Prostate gland (tissue), 2 donors: ENCODE results near the gene FOXP2. TPM values are rescaled to one million over a fixed set of nuclear protein-coding genes. Genes with fewer than 3 reads are reported as not detected.
"Not testable (repeated sequence)": the region's sequence is repeated elsewhere in the genome, so short reads cannot be mapped to it uniquely, and the experiment has no call there.

ENCODE experiments used
- DNase-seq: peaks from one replicate; pipeline ENCODE4 v3.0.0-alpha.2; 2019; ENCODE audit warnings: low spot score
- H3K27ac ChIP-seq, 2 donors: fragments of 200-600 bp; sonication (generic); 2 replicates each; pipeline ENCODE4 v1.5.1; 2017 to 2019
- H3K27me3 ChIP-seq: fragments of 200-600 bp; sonication (generic); replicated peaks from 2 replicates; pipeline ENCODE4 v1.5.1; 2019; ENCODE audit not compliant: insufficient read depth
- H3K36me3 ChIP-seq, 2 donors: fragments of 200-600 bp; sonication (generic); 1 replicate in 1 of 2; 2 replicates in 1 of 2; pipeline versions ENCODE4 v1.5.1 to v1.8.1; 2017 to 2019
- H3K4me1 ChIP-seq: fragments of 200-600 bp; sonication (generic); replicated peaks from 2 replicates; pipeline ENCODE4 v1.5.1; 2019
- H3K4me3 ChIP-seq, 2 donors: fragments of 200-600 bp; sonication (generic); 2 replicates each; pipeline ENCODE4 v1.5.1; 2017 to 2019
- H3K9me3 ChIP-seq: fragments of 200-600 bp; sonication (generic); 2 replicates; pipeline ENCODE4 v1.5.1; 2017
- CTCF ChIP-seq, 4 experiments: fragments of 200-600 bp in 2 of 4; fragments of 450-650 bp in 2 of 4; sonication (generic) in 2 of 4; IDR thresholded peaks; 1 replicate in 3 of 4; 2 replicates in 1 of 4; pipeline ENCODE4 v1.5.1; 2016 to 2019; ENCODE audit warnings: antibody characterized with exemption in 4 of 4, mild to moderate bottlenecking in 2 of 4, moderate library complexity in 2 of 4
- POLR2A ChIP-seq: fragments of 450-650 bp; IDR thresholded peaks from one replicate; pipeline ENCODE4 v1.6.1; 2016; ENCODE audit warnings: antibody characterized with exemption, mild to moderate bottlenecking
- POLR2AphosphoS5 ChIP-seq: sonication (generic); formaldehyde crosslinking; IDR thresholded peaks from one replicate; pipeline ENCODE4 v1.6.1; 2017; ENCODE audit warnings: antibody characterized with exemption
- WGBS: methylation state at CpG from one replicate; pipeline ENCODE4 v1.1.5; 2018; 5-methylcytosine and 5-hydroxymethylcytosine counted together
- intact Hi-C: fragments of 100-400 bp; cut with DNase I; formaldehyde crosslinking; loops from one replicate; pipeline ENCODE4 v1.14.2; 2022
- total RNA-seq, 2 donors: library from RNA; depleted of rRNA; stranded (reverse); fragments of >200 nt; gene quantifications; one replicate each; pipeline ENCODE4 v1.1.0, GENCODE V29; 2016

FOXP2 gene
- total RNA-seq, 2 donors from 2014 or later, result 4.9 to 5.6 TPM

GRCh38 chr7:114569220-114569619 lies 154.6 kb downstream of the FOXP2 start:
- Histone ChIP-seq H3K4me3 (no peak overlapping the region), H3K4me1 (no peaks in the 10 kb centered on the region), H3K27ac (no peak overlapping the region), H3K36me3 (no peaks in the 10 kb centered on the region), H3K27me3 (no peaks in the 10 kb centered on the region), H3K9me3 (no peaks in the 10 kb centered on the region)
- intact Hi-C loops, result no loop called here
- DNase-seq, result no peak
- 90% methylated on average over 1 of the region's 1 CpG for WGBS
- TF ChIP-seq POLR2AphosphoS5 (no peak), CTCF (IDR thresholded peaks at IDR 0.05) (no peak)

GRCh38 chr7:114574384-114574783 lies 159.8 kb downstream of the FOXP2 start:
- 35% methylated on average over 2 of the region's 2 CpGs for WGBS
- DNase-seq, result no peak
- Histone ChIP-seq H3K9me3 (no peaks in the 10 kb centered on the region), H3K27ac (no peak overlapping the region), H3K27me3 (no peaks in the 10 kb centered on the region), H3K36me3 (no peaks in the 10 kb centered on the region), H3K4me1 (no peaks in the 10 kb centered on the region), H3K4me3 (no peak overlapping the region)
- intact Hi-C loops, result no loop called here
- no peak for TF ChIP-seq POLR2A

GRCh38 chr7:114575098-114575497 lies 160.5 kb downstream of the FOXP2 start:
- Histone ChIP-seq H3K36me3 (no peaks in the 10 kb centered on the region), H3K4me1 (no peaks in the 10 kb centered on the region), H3K4me3 (no peak overlapping the region), H3K27me3 (no peaks in the 10 kb centered on the region), H3K9me3 (no peaks in the 10 kb centered on the region), H3K27ac (no peak overlapping the region)
- 76% methylated on average over 4 of the region's 4 CpGs for WGBS
- intact Hi-C loops, result no loop called here
- no peak for TF ChIP-seq POLR2A
- TF ChIP-seq CTCF (IDR thresholded peaks at IDR 0.05), result no peak
- no peak for TF ChIP-seq POLR2AphosphoS5
- no peak for DNase-seq

- H3K36me3 ChIP-seq, H3K27ac ChIP-seq, intact Hi-C loops, H3K4me1 ChIP-seq, DNase-seq, H3K4me3 ChIP-seq, H3K9me3 ChIP-seq, H3K27me3 ChIP-seq: not testable (repeated sequence)
- 86% methylated on average over 3 of the region's 3 CpGs for WGBS
These were observed 166.3 kb downstream of the FOXP2 start for GRCh38 chr7:114580963-114581362.

GRCh38 chr7:114588506-114588905 lies 173.9 kb downstream of the FOXP2 start:
- 92% methylated on average over 1 of the region's 1 CpG for WGBS
- no peaks in the 10 kb centered on the region for H3K4me1 ChIP-seq
- H3K9me3 ChIP-seq, result no peaks in the 10 kb centered on the region
- no peaks in the 10 kb centered on the region for H3K36me3 ChIP-seq
- intact Hi-C loops, result no loop called here
- no peak overlapping the region for H3K27ac ChIP-seq
- no peaks in the 10 kb centered on the region for H3K27me3 ChIP-seq
- no peak overlapping the region for H3K4me3 ChIP-seq
- no peak for DNase-seq
- TF ChIP-seq CTCF (IDR thresholded peaks at IDR 0.05) (no peak), POLR2A (no peak), POLR2AphosphoS5 (no peak)

- H3K4me3 ChIP-seq, result no peak overlapping the region
- H3K4me1 ChIP-seq, result no peaks in the 10 kb centered on the region
- TF ChIP-seq POLR2AphosphoS5, result no peak
- TF ChIP-seq CTCF (IDR thresholded peaks at IDR 0.05), result no peak
- no peak for TF ChIP-seq POLR2A
- H3K36me3 ChIP-seq, result no peaks in the 10 kb centered on the region
- H3K9me3 ChIP-seq, result no peaks in the 10 kb centered on the region
- intact Hi-C loops, result no loop called here
- DNase-seq, result no peak
- no peak overlapping the region for H3K27ac ChIP-seq
- H3K27me3 ChIP-seq, result no peaks in the 10 kb centered on the region
These were observed 174.8 kb downstream of the FOXP2 start for GRCh38 chr7:114589436-114589835.
